ENCODE measurements around the gene MACC1.

DNA sequence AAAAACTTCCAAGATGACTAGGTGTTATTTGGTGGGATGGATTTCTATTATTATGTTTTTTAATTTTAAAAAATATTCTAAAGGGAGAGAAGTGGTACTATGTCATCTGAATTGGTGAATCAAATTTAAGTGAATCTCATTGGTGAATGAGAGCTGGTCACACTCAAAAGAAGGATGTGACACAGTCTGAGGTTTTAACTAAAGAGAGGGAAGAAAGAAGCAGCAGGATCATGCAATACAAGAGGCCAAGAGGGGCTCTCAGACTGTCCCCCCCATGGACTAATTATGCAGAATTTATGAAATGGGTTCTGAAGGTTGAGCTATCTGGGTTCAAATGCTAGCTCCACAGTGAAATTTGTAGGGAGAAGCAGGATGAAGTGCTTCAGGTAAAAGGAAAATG, 16.2 kb downstream of the MACC1 start:
- no peak for TF ChIP-seq FOS (IDR thresholded peaks at IDR 0.05; ENCODE audit: borderline replicate concordance, extremely low read depth, insufficient read length)
- no peak for TF ChIP-seq CTCF (IDR thresholded peaks at IDR 0.05 in 2 of 3, conservative IDR thresholded peaks at IDR 0.05 in 1 of 3; ENCODE audit: control insufficient read depth in 2 of 3, extremely low read depth in 1 of 3, insufficient read depth in 1 of 3, low read depth in 3 of 3, low read length in 3 of 3)
- TF ChIP-seq MYC (IDR thresholded peaks at IDR 0.05; ENCODE audit: insufficient read depth, insufficient read length, insufficient replicate concordance, low read length, severe bottlenecking), result no peak
- no peak for TF ChIP-seq SRF (IDR thresholded peaks at IDR 0.05; ENCODE audit: low read depth in 2 of 2, low read length in 2 of 2)

Measured in GM12878 (cell line).